ENCODE results near the gene SLC2A1. TPM values are rescaled to one million over a fixed set of nuclear protein-coding genes. Genes with fewer than 3 reads are reported as not detected.

The SLC2A1 gene
- total and polyA plus RNA-seq, 9 of the 15 experiments (the other 6 are each of a cell fraction or from before 2014, with no cell fraction given), result 12.6 to 153 (median 48.0) TPM

- TF ChIP-seq E2F6 (IDR thresholded peaks at IDR 0.05; ENCODE audit: borderline replicate concordance in 1 of 2, extremely low read depth in 1 of 2, insufficient read depth in 1 of 2, insufficient read length in 1 of 2, low read depth in 1 of 2, low read length in 1 of 2, poor library complexity in 1 of 2, severe bottlenecking in 1 of 2) (no peak), TSC22D4 (tag; IDR thresholded peaks at IDR 0.05) (no peak), NEUROD1 (IDR thresholded peaks at IDR 0.05; ENCODE audit: borderline replicate concordance, low read depth, low read length, partially characterized antibody) (peak; percentile 84), DACH1 (IDR thresholded peaks at IDR 0.05; ENCODE audit: partially characterized antibody) (no peak), GTF2F1 (IDR thresholded peaks at IDR 0.05; ENCODE audit: low read depth, low read length) (no peak), NUFIP1 (IDR thresholded peaks at IDR 0.05; ENCODE audit: partially characterized antibody) (no peak), ZNF507 (tag; conservative IDR thresholded peaks at IDR 0.05) (no peak), SMAD1 (IDR thresholded peaks at IDR 0.05; ENCODE audit: low read depth, low read length, partially characterized antibody) (peak; percentile 89), ZNF140 (CRISPR knock-in tag; IDR thresholded peaks at IDR 0.05) (no peak), MAFG (tag; conservative IDR thresholded peaks at IDR 0.05) (peak; percentile 99), CHD1 (IDR thresholded peaks at IDR 0.05; ENCODE audit: low read length) (no peak), FOXM1 (IDR thresholded peaks at IDR 0.05; ENCODE audit: low read depth) (peak; percentile 93), FOXM1 (CRISPR knock-in tag; IDR thresholded peaks at IDR 0.05; ENCODE audit: low read depth) (no peak), NONO (IDR thresholded peaks at IDR 0.05; ENCODE audit: low read depth in 2 of 2, low read length in 1 of 2) (peak in 1 of 2 experiments; percentile 88; a peak in 2 of 4 replicates), SMARCE1 (IDR thresholded peaks at IDR 0.05) (peak; percentile 90), ZNF639 (CRISPR knock-in tag; conservative IDR thresholded peaks at IDR 0.05 in 1 of 2, IDR thresholded peaks at IDR 0.05 in 1 of 2) (no peak), DMBX1 (CRISPR knock-in tag; IDR thresholded peaks at IDR 0.05; ENCODE audit: borderline replicate concordance) (peak; percentile 94), NR0B1 (IDR thresholded peaks at IDR 0.05; ENCODE audit: partially characterized antibody) (no peak), XRCC3 (IDR thresholded peaks at IDR 0.05) (no peak), ZNF695 (CRISPR knock-in tag; IDR thresholded peaks at IDR 0.05) (no peak), ARID3A (IDR thresholded peaks at IDR 0.05; ENCODE audit: borderline replicate concordance, low read depth, low read length) (peak; percentile 53; the same call in 1 of the 2 replicates), CC2D1A (IDR thresholded peaks at IDR 0.05) (peak; percentile 96; the same call in 1 of the 2 replicates), KLF16 (IDR thresholded peaks at IDR 0.05) (peak; percentile 96)
Observed at GRCh38 chr1:42962641-42963377, 4.1 kb upstream of the SLC2A1 start (continued).
